Measurements from ENCODE around the gene NAA60.
A peak's percentile ranks its signal among the peaks of the same experiment; 100 is the strongest.

NAA60 gene

DNA sequence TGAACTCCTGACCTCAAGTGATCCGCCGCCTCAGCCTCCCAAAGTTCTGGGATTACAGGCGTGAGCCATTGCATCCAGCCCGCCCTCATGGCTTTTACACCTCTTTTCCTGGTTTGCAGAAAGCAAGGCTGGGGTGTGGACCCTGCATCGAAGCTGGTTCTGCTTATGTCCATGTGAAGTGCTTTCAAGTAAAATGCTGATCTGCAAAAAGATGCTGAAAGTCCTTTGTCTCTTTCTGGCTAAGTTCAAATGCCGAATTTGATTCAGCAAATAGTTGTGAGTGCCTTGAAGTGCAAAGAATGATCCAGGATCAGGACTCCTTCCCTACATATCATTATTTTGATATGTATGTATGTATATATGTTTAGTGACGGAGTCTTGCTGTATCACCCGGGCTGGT is 17.1 kb downstream of the NAA60 start:
- TF ChIP-seq, protein P1, sequence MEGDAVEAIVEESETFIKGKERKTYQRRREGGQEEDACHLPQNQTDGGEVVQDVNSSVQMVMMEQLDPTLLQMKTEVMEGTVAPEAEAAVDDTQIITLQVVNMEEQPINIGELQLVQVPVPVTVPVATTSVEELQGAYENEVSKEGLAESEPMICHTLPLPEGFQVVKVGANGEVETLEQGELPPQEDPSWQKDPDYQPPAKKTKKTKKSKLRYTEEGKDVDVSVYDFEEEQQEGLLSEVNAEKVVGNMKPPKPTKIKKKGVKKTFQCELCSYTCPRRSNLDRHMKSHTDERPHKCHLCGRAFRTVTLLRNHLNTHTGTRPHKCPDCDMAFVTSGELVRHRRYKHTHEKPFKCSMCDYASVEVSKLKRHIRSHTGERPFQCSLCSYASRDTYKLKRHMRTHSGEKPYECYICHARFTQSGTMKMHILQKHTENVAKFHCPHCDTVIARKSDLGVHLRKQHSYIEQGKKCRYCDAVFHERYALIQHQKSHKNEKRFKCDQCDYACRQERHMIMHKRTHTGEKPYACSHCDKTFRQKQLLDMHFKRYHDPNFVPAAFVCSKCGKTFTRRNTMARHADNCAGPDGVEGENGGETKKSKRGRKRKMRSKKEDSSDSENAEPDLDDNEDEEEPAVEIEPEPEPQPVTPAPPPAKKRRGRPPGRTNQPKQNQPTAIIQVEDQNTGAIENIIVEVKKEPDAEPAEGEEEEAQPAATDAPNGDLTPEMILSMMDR (IDR thresholded peaks at IDR 0.05; ENCODE audit: borderline replicate concordance, control extremely low read depth, extremely low read depth, insufficient read depth, missing control alignments) = no peak
- in situ Hi-C loops (cut with MboI; ENCODE audit: low sequenced_read_pairs, unreplicated experiment) = no loop called here
- DNase-seq (ENCODE audit: low spot score) = no peak

DNA sequence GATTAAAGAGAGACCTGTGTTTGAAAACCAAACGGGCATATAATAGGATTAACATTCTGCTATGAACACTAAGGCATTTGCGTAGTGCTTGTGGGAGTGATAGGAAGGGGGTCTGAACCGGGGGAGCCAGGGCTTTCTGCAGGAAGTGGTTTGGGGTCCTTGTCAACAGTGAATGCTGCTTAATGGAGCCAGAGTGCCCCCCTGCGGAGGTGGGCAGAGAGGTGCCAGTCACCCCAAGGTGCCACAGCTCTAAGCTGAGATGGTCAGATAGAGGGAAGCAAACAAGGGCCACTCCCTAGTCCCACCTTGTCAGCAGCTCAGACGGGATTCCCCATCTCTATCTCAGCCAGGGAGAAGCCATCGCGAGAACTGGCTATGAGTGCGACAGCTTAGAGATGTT is 17.7 kb downstream of the NAA60 start:
- in situ Hi-C loops (cut with MboI; ENCODE audit: low sequenced_read_pairs, unreplicated experiment) = no loop called here
- DNase-seq (ENCODE audit: low spot score) = peak; percentile 26
- TF ChIP-seq, protein P1 (IDR thresholded peaks at IDR 0.05; ENCODE audit: borderline replicate concordance, control extremely low read depth, extremely low read depth, insufficient read depth, missing control alignments) = peak; percentile 32

DNA sequence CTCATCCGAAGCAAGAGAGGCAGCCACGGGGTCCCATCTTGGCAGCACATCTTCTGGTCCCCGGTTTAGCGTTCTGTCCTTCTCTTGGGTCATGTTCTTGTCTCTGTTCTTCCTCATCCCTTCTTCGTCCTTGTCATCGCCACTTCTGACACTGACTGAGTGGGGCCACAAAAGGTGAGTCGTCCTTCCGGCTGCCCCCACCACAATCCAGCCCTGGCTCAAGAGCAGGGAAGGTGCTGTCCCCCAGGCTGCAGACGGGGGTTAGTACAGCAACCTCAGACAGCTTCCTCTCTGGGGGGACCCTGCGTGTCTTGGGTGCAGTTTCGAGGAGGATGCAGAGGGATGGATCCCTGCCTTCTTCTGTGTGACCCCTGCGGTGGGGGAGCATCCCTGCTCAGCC is 21.8 kb downstream of the NAA60 start:
- DNase-seq (ENCODE audit: low spot score) = no peak
- in situ Hi-C loops (cut with MboI; ENCODE audit: low sequenced_read_pairs, unreplicated experiment) = no loop called here
- TF ChIP-seq, protein P1 (IDR thresholded peaks at IDR 0.05; ENCODE audit: borderline replicate concordance, control extremely low read depth, extremely low read depth, insufficient read depth, missing control alignments) = no peak

DNA sequence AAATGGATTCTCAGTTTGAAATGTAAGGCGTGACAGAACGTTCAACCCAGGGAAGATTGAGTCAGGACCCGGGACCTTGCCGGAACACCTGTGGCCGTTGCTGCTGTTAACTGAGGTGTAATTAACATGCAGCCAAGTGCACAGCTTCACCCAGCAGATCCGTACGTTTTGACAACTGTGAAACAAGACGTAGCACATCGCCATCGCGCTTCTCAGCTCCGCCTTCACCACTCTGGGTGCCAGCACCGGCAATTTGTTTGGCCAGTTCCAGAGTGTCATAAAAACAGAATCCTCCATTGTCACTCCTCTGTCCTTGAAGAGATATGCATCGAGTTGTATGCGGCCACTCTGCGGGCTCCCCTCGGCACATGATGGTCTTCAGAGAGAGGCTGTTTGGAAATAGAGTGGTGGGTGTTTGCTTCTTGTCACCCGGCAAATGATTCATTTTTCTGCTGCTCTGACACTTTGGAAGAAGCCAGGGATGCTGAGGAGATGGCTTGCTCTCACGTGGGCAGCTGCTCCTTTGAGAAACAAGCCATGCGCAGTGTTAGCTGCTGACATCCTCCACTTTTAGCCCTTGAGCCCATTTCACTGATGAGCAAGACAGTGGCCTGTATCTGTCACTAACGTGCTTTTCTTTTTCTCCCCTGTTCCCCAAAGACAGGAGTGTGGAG is 22.6 kb downstream of the NAA60 start:
- no peak for DNase-seq (ENCODE audit: low spot score)
- TF ChIP-seq, protein P1 (IDR thresholded peaks at IDR 0.05; ENCODE audit: borderline replicate concordance, control extremely low read depth, extremely low read depth, insufficient read depth, missing control alignments) = no peak
- in situ Hi-C loops (cut with MboI; ENCODE audit: low sequenced_read_pairs, unreplicated experiment) = no loop called here

DNA sequence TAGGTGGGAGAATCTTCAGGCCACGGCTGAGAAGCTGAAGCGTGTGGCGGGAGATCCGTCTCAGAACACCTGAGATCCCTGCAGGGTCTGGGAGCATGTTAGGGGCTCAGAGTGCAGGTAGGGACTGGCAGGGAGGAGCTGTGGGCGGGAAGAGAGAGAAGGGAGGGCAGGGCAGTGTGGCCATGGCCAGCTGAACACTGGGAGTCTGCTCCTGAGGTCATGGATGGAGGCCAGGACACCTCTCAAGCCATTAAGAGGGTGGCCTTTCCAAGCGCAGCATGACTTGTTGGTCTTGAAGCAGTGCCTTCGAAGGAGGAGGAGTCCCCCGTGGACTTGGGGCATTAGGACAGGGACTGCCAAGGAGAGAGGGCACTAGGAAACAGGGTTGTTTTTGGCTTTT is 23.7 kb downstream of the NAA60 start:
- DNase-seq (ENCODE audit: low spot score) = no peak
- in situ Hi-C loops (cut with MboI; ENCODE audit: low sequenced_read_pairs, unreplicated experiment) = no loop called here
- TF ChIP-seq, protein P1 (IDR thresholded peaks at IDR 0.05; ENCODE audit: borderline replicate concordance, control extremely low read depth, extremely low read depth, insufficient read depth, missing control alignments) = no peak

DNA sequence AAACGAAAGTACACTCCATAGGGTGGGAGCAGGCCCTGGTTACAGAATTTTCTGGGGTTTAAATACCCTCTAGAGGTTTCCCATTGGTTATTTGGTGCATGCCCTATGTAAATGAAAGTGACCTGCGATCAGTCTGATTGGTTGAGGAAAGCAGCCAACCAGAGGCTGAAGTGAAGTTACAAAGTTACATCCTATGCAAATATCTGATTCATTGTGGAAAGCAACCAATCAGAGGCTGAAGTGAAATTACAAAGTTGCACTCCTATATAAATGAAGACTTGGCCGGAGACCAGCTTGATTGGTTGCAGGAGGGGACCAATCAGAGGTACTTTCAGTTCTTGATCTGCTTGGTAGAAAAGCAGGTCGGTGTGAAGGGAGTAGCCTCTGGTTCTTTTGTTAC is 24.4 kb downstream of the NAA60 start:
- DNase-seq (ENCODE audit: low spot score) = no peak
- in situ Hi-C loops (cut with MboI; ENCODE audit: low sequenced_read_pairs, unreplicated experiment) = no loop called here
- TF ChIP-seq, protein P1 (IDR thresholded peaks at IDR 0.05; ENCODE audit: borderline replicate concordance, control extremely low read depth, extremely low read depth, insufficient read depth, missing control alignments) = no peak
